HFFc6 (cell line): ENCODE measurements around the gene NKD2. TPM values are rescaled to one million over a fixed set of nuclear protein-coding genes. Genes with fewer than 3 reads are reported as not detected.

Experiments used
- DNase-seq: peaks from one replicate; pipeline ENCODE4 v3.0.0-alpha.2; 2018
- H3K27ac Mint-ChIP-seq: 2 replicates; pipeline ENCODE4 v1.8.0; 2020; ENCODE audit warnings: mild to moderate bottlenecking, mixed read lengths
- H3K27me3 Mint-ChIP-seq: 2 replicates; pipeline ENCODE4 v1.8.0; 2021; ENCODE audit warnings: mild to moderate bottlenecking, moderate library complexity, mixed read lengths; ENCODE audit not compliant: insufficient read depth
- H3K36me3 Mint-ChIP-seq: 2 replicates; pipeline ENCODE4 v1.8.0; 2021; ENCODE audit warnings: low read depth, mixed read lengths
- H3K4me1 Mint-ChIP-seq: 2 replicates; pipeline ENCODE4 v1.8.0; 2020; ENCODE audit warnings: low read depth, mixed read lengths
- H3K4me3 Mint-ChIP-seq: 2 replicates; pipeline ENCODE4 v1.8.0; 2020; ENCODE audit warnings: mild to moderate bottlenecking, moderate library complexity, mixed read lengths
- H3K9me3 Mint-ChIP-seq: 2 replicates; pipeline ENCODE4 v1.8.0; 2020; ENCODE audit warnings: mild to moderate bottlenecking, mixed read lengths
- CTCF ChIP-seq: fragments of 200-600 bp; sonication (generic); IDR thresholded peaks from 2 replicates; pipeline ENCODE4 v1.5.0; 2021; ENCODE audit warnings: antibody characterized with exemption, mild to moderate bottlenecking
- total RNA-seq, 6 experiments: library from RNA; stranded (reverse); fragmentation: NEBNext Ultra II Directional; extraction: Animal tissue kit (Norgen Biotek cat#: 25700); gene quantifications; 2 replicates in 1 of 6; 3 replicates in 5 of 6; pipeline ENCODE4 v1.2.3, GENCODE V29; 2021

The NKD2 gene
- total RNA-seq, 6 experiments from 2014 or later = not detected

GRCh38 chr5:1035421-1036405 lies 27.1 kb downstream of the NKD2 start:
- Mint-ChIP-seq H3K27ac (no peak overlapping the region), H3K9me3 (peaks cover 24% of the 10 kb centered on the region), H3K4me3 (no peak overlapping the region), H3K36me3 (peaks cover 13% of the 10 kb centered on the region; the same call in 1 of the 2 replicates), H3K27me3 (peaks cover 8% of the 10 kb centered on the region), H3K4me1 (no peaks in the 10 kb centered on the region)
- no peak for TF ChIP-seq CTCF
- no peak for DNase-seq

GRCh38 chr5:1036504-1037122 lies 28.0 kb downstream of the NKD2 start:
- Mint-ChIP-seq H3K4me1 (no peaks in the 10 kb centered on the region), H3K27ac (no peak overlapping the region), H3K36me3 (peaks cover 19% of the 10 kb centered on the region; the same call in 1 of the 2 replicates), H3K4me3 (no peak overlapping the region), H3K27me3 (peaks cover 8% of the 10 kb centered on the region), H3K9me3 (peaks cover 33% of the 10 kb centered on the region)
- TF ChIP-seq CTCF = no peak
- no peak for DNase-seq

- no peaks in the 10 kb centered on the region for H3K4me1 Mint-ChIP-seq
- H3K9me3 Mint-ChIP-seq = peaks cover 39% of the 10 kb centered on the region
- no peak overlapping the region for H3K27ac Mint-ChIP-seq
- DNase-seq = no peak
- no peak overlapping the region for H3K4me3 Mint-ChIP-seq
- peaks cover 7% of the 10 kb centered on the region for H3K27me3 Mint-ChIP-seq
- peaks cover 19% of the 10 kb centered on the region; the same call in 1 of the 2 replicates for H3K36me3 Mint-ChIP-seq
- TF ChIP-seq CTCF = no peak
Observed at GRCh38 chr5:1037123-1037670, 28.6 kb downstream of the NKD2 start.

- H3K27me3 Mint-ChIP-seq = peaks cover 5% of the 10 kb centered on the region
- no peak overlapping the region for H3K4me3 Mint-ChIP-seq
- H3K27ac Mint-ChIP-seq = no peak overlapping the region
- no peaks in the 10 kb centered on the region for H3K4me1 Mint-ChIP-seq
- peaks cover 19% of the 10 kb centered on the region; the same call in 1 of the 2 replicates for H3K36me3 Mint-ChIP-seq
- no peak for TF ChIP-seq CTCF
- DNase-seq = no peak
- peaks cover 40% of the 10 kb centered on the region for H3K9me3 Mint-ChIP-seq
Observed at GRCh38 chr5:1037671-1038416, 29.2 kb downstream of the NKD2 start.
